Fibroblast of lung (primary cell): ENCODE measurements around the gene IFT122. TPM values are rescaled to one million over a fixed set of nuclear protein-coding genes. Genes with fewer than 3 reads are reported as not detected.
A peak's percentile ranks its signal among the peaks of the same experiment; 100 is the strongest.

ENCODE experiments used
- DNase-seq, 2 donors: peaks; one replicate each; pipeline versions ENCODE4 v3.0.0 to v3.0.0-alpha.2; 2010; ENCODE audit warnings: low read depth in 2 of 2
- H2AFZ ChIP-seq: 2 replicates; pipeline ENCODE4 v1.5.1; 2012; ENCODE audit warnings: low read length, control low read depth, inconsistent platforms
- H3K27ac ChIP-seq: 2 replicates; pipeline ENCODE4 v1.5.1; 2011; ENCODE audit warnings: low read length, control low read depth; ENCODE audit not compliant: insufficient read depth
- H3K27me3 ChIP-seq: 2 replicates; pipeline ENCODE4 v1.5.1; 2011; ENCODE audit warnings: mild to moderate bottlenecking, low read length; ENCODE audit not compliant: control insufficient read depth, insufficient read depth
- H3K36me3 ChIP-seq: 2 replicates; pipeline ENCODE4 v1.5.1; 2011; ENCODE audit warnings: low read length; ENCODE audit not compliant: control insufficient read depth, insufficient read depth
- H3K4me1 ChIP-seq: 2 replicates; pipeline ENCODE4 v1.5.1; 2011; ENCODE audit warnings: low read length; ENCODE audit not compliant: control insufficient read depth, insufficient read depth; ENCODE audit errors: extremely low read depth
- H3K4me2 ChIP-seq: 2 replicates; pipeline ENCODE4 v1.5.1; 2011; ENCODE audit warnings: low read length, control low read depth; ENCODE audit not compliant: insufficient read depth; ENCODE audit errors: extremely low read depth
- H3K4me3 ChIP-seq, 4 experiments: fragments of 200-600 bp in 1 of 4; sonication (generic) in 1 of 4; replicated peaks in 1 of 4; 2 replicates each; pipeline ENCODE4 v1.5.1; 2011 to 2016; ENCODE audit warnings: low read length in 4 of 4, low read depth in 3 of 4, mild to moderate bottlenecking in 3 of 4, control low read depth in 2 of 4, inconsistent platforms in 1 of 4, mixed read lengths in 1 of 4; ENCODE audit not compliant: insufficient read depth in 1 of 4; ENCODE audit errors: control extremely low read depth in 1 of 4
- H3K79me2 ChIP-seq: 2 replicates; pipeline ENCODE4 v1.5.1; 2012; ENCODE audit warnings: mild to moderate bottlenecking, low read length, inconsistent platforms; ENCODE audit not compliant: control insufficient read depth, insufficient read depth
- H3K9ac ChIP-seq: 2 replicates; pipeline ENCODE4 v1.5.1; 2011; ENCODE audit warnings: mild to moderate bottlenecking, low read length, control low read depth; ENCODE audit not compliant: insufficient read depth
- H3K9me3 ChIP-seq: 2 replicates; pipeline ENCODE4 v1.5.1; 2012; ENCODE audit warnings: low read depth, low read length; ENCODE audit not compliant: control insufficient read depth, insufficient read depth
- H4K20me1 ChIP-seq: 2 replicates; pipeline ENCODE4 v1.5.1; 2011; ENCODE audit warnings: low read length; ENCODE audit not compliant: control insufficient read depth, insufficient read depth; ENCODE audit errors: extremely low read depth
- EZH2 ChIP-seq: IDR thresholded peaks from 2 replicates; pipeline ENCODE4 v1.5.1; 2012; ENCODE audit warnings: low read length, control low read depth, mild to moderate bottlenecking; ENCODE audit errors: missing control alignments
- polyA plus RNA-seq, 2 donors: library from polyadenylated mRNA; depleted of rRNA in 1 of 2; stranded (reverse) in 1 of 2; unstranded in 1 of 2; fragments of >200 nt; gene quantifications; 2 replicates each; pipeline ENCODE4 v1.2.1, GENCODE V29; 2011 to 2012; ENCODE audit warnings: missing spikeins in 1 of 2
- total RNA-seq: library from RNA; depleted of rRNA; stranded (reverse); fragments of >200 nt; gene quantifications from 2 replicates; pipeline ENCODE4 v1.2.1, GENCODE V29; 2014
- TF ChIP-seq, protein P1 (sequence below), 2 donors: IDR thresholded peaks in 1 of 2; conservative IDR thresholded peaks in 1 of 2; 1 replicate in 1 of 2; 2 replicates in 1 of 2; pipeline ENCODE4 v1.5.1; 2011 to 2012; ENCODE audit warnings: low read length in 2 of 2, control low read depth in 1 of 2, inconsistent platforms in 1 of 2, low read depth in 1 of 2, mild to moderate bottlenecking in 1 of 2

Gene IFT122
- total and polyA plus RNA-seq, 2 donors (not counting 1 experiment from before 2014, with no cell fraction given), result 13.2 to 27.2 TPM

- no peak for TF ChIP-seq EZH2
- TF ChIP-seq, protein P1, sequence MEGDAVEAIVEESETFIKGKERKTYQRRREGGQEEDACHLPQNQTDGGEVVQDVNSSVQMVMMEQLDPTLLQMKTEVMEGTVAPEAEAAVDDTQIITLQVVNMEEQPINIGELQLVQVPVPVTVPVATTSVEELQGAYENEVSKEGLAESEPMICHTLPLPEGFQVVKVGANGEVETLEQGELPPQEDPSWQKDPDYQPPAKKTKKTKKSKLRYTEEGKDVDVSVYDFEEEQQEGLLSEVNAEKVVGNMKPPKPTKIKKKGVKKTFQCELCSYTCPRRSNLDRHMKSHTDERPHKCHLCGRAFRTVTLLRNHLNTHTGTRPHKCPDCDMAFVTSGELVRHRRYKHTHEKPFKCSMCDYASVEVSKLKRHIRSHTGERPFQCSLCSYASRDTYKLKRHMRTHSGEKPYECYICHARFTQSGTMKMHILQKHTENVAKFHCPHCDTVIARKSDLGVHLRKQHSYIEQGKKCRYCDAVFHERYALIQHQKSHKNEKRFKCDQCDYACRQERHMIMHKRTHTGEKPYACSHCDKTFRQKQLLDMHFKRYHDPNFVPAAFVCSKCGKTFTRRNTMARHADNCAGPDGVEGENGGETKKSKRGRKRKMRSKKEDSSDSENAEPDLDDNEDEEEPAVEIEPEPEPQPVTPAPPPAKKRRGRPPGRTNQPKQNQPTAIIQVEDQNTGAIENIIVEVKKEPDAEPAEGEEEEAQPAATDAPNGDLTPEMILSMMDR (conservative IDR thresholded peaks at IDR 0.05 in 1 of 2, IDR thresholded peaks at IDR 0.05 in 1 of 2; ENCODE audit: low read depth in 1 of 2, low read length in 2 of 2), result no peak
- Histone ChIP-seq H3K4me2 (no peak overlapping the region), H3K79me2 (peaks cover 9% of the 10 kb centered on the region), H3K4me3 (no peak overlapping the region), H3K9ac (no peak overlapping the region), H3K36me3 (peaks cover 35% of the 10 kb centered on the region), H2AFZ (no peak overlapping the region), H4K20me1 (no peaks in the 10 kb centered on the region), H3K27me3 (no peaks in the 10 kb centered on the region), H3K9me3 (no peaks in the 10 kb centered on the region), H3K27ac (no peak overlapping the region), H3K4me1 (peaks cover 29% of the 10 kb centered on the region)
- peak in 1 of 2 donors; percentile 46 for DNase-seq
These were observed 124.0 kb downstream of the IFT122 start for GRCh38 chr3:129563850-129564535.

DNA sequence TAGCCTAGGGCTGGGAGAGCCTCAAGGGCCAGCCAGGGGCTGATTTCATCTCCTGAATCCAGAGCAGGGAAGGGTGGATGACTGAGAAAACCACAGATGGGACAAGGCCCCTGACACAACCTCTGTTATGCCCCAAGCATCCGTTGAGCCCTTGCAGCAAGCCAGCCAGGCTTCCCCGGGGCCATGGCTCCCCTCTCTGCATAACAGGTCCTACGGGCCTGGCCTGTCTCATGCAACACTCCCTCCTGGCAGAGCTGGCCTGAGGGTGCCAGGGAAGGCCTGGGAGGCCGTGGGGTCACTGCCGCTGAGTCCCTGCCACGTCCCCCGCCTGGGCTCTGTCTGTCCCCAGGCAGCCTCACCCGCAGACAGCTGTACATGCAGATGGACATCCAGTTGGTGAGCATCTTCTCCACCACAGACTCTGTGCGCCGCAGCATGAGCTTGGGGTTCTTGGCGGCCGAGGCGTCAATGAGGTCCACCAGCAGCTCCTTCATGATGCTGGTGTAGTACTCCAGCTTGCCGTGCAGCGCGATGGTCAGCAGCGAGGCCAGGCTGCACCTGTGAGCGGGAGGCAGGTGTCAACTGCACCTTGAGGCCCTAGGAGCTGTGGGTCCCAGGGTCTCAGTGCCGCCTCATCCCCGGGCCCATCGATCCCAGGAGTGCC lies 125.1 kb downstream of the IFT122 start:
- peaks cover 18% of the 10 kb centered on the region for H3K4me1 ChIP-seq
- H2AFZ ChIP-seq, result no peak overlapping the region
- no peak for DNase-seq
- H3K9me3 ChIP-seq, result no peaks in the 10 kb centered on the region
- H3K4me3 ChIP-seq, result no peak overlapping the region
- H3K36me3 ChIP-seq, result peaks cover 32% of the 10 kb centered on the region
- peaks cover under 1% of the 10 kb centered on the region for H3K79me2 ChIP-seq
- TF ChIP-seq, protein P1 (conservative IDR thresholded peaks at IDR 0.05 in 1 of 2, IDR thresholded peaks at IDR 0.05 in 1 of 2; ENCODE audit: low read depth in 1 of 2, low read length in 2 of 2), result no peak
- no peak for TF ChIP-seq EZH2
- H3K27ac ChIP-seq, result no peak overlapping the region
- no peak overlapping the region for H3K9ac ChIP-seq
- H3K27me3 ChIP-seq, result no peaks in the 10 kb centered on the region
- no peaks in the 10 kb centered on the region for H4K20me1 ChIP-seq
- no peak overlapping the region for H3K4me2 ChIP-seq

DNA sequence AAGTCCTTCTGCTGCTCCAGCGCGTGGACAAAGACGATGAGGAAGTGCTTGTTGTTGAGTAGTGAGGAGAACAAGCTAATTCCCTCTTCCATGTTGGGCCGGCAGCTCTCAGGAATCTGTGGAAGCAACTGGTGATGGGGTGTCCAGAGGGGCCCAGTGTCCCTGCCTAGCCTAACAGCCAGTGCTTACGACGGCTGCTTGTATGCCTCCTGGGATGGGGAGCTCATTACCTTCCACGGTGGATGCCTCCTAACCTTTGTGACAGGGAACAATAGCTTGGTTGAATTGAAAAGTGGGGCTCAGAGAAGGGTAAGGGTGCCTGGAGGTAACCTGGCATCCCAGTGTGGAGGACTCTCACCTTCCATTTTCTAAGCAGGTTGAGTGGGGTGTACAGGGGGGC lies 125.9 kb downstream of the IFT122 start:
- no peak for DNase-seq
- no peak overlapping the region for H3K9ac ChIP-seq
- H2AFZ ChIP-seq, result no peak overlapping the region
- H3K4me2 ChIP-seq, result no peak overlapping the region
- no peaks in the 10 kb centered on the region for H3K27me3 ChIP-seq
- H3K27ac ChIP-seq, result no peak overlapping the region
- peaks cover 13% of the 10 kb centered on the region for H3K4me1 ChIP-seq
- no peaks in the 10 kb centered on the region for H4K20me1 ChIP-seq
- no peaks in the 10 kb centered on the region for H3K79me2 ChIP-seq
- no peak overlapping the region for H3K4me3 ChIP-seq
- H3K36me3 ChIP-seq, result peaks cover 37% of the 10 kb centered on the region
- TF ChIP-seq EZH2, result no peak
- no peaks in the 10 kb centered on the region for H3K9me3 ChIP-seq
